Omental fat pad (tissue), 4 donors: ENCODE data around the gene MTURN. TPM values are rescaled to one million over a fixed set of nuclear protein-coding genes. Genes with fewer than 3 reads are reported as not detected.

Source experiments
- ATAC-seq: fragments of 150-250 bp; one replicate; pipeline ENCODE4 v1.9.1; 2016; ENCODE audit warnings: mild to moderate bottlenecking, moderate library complexity; ENCODE audit not compliant: low FRiP score
- DNase-seq: peaks from one replicate; pipeline ENCODE4 v3.0.0-alpha.2; 2019; ENCODE audit warnings: low spot score
- CTCF ChIP-seq, 3 donors: fragments of 450-650 bp; IDR thresholded peaks; one replicate each; pipeline ENCODE4 v1.5.1; 2016 to 2017; ENCODE audit warnings: antibody characterized with exemption in 3 of 3, mild to moderate bottlenecking in 3 of 3, moderate library complexity in 2 of 3
- total RNA-seq, 4 donors: library from RNA; depleted of rRNA; stranded (reverse); fragments of >200 nt; gene quantifications; one replicate each; pipeline ENCODE4 v1.1.0, GENCODE V29; 2016

MTURN gene
- total RNA-seq, 4 donors from 2014 or later: 94.7 to 179 (median 122) TPM

GRCh38 chr7:30171766-30172447 lies 37.1 kb downstream of the MTURN start:
- DNase-seq (no peak), ATAC-seq (no peak)
- TF ChIP-seq CTCF (IDR thresholded peaks at IDR 0.05): no peak

GRCh38 chr7:30172451-30172850 lies 37.7 kb downstream of the MTURN start:
- DNase-seq: no peak

GRCh38 chr7:30173058-30173897 lies 38.5 kb downstream of the MTURN start:
- DNase-seq: no peak
- TF ChIP-seq CTCF (IDR thresholded peaks at IDR 0.05): no peak
- no peak for ATAC-seq

More at GRCh38 chr7:30172451-30172850, 37.7 kb downstream of the MTURN start:
- no peak for ATAC-seq
- no peak for TF ChIP-seq CTCF (IDR thresholded peaks at IDR 0.05)

GRCh38 chr7:30175180-30175579 lies 40.4 kb downstream of the MTURN start:
- TF ChIP-seq CTCF (IDR thresholded peaks at IDR 0.05): no peak
- DNase-seq (no peak), ATAC-seq (no peak)

GRCh38 chr7:30175636-30176147 lies 40.9 kb downstream of the MTURN start:
- no peak for ATAC-seq
- TF ChIP-seq CTCF (IDR thresholded peaks at IDR 0.05): no peak
- DNase-seq: no peak

- no peak for ATAC-seq
- TF ChIP-seq CTCF (IDR thresholded peaks at IDR 0.05): no peak
- no peak for DNase-seq
Measured at GRCh38 chr7:30176463-30177109, 41.8 kb downstream of the MTURN start.
